ENCODE measurements around the gene SH2B3. TPM values are rescaled to one million over a fixed set of nuclear protein-coding genes. Genes with fewer than 3 reads are reported as not detected.

The SH2B3 gene
- total and polyA plus RNA-seq, 9 of the 15 experiments (the other 6 are each of a cell fraction or from before 2014, with no cell fraction given): 10.8 to 75.3 (median 37.4) TPM

DNA sequence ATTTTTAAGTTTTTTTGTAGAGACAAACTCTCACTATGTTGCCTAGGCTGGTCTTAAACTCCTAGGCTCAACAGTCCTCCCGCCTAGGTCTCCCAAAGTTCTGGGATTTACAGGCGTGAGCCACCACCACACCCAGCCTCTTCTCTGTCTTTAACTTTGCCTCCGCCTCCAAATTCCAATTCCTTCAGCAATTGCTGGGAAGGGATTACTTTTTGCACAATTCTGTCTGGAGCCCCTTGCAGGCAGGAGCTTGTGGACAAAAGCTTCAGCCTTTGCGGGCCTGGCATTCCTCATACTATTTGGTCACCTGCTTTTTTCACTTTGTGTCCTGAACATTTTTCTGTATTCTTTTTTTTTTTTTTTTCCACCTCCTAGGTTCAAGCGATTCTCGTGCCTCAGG is 26.0 kb downstream of the SH2B3 start (continued):
- TF ChIP-seq, protein P1, sequence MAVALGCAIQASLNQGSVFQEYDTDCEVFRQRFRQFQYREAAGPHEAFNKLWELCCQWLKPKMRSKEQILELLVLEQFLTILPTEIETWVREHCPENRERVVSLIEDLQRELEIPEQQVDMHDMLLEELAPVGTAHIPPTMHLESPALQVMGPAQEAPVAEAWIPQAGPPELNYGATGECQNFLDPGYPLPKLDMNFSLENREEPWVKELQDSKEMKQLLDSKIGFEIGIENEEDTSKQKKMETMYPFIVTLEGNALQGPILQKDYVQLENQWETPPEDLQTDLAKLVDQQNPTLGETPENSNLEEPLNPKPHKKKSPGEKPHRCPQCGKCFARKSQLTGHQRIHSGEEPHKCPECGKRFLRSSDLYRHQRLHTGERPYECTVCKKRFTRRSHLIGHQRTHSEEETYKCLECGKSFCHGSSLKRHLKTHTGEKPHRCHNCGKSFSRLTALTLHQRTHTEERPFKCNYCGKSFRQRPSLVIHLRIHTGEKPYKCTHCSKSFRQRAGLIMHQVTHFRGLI (CRISPR knock-in tag; IDR thresholded peaks at IDR 0.05): no peak
- TF ChIP-seq, protein P2, sequence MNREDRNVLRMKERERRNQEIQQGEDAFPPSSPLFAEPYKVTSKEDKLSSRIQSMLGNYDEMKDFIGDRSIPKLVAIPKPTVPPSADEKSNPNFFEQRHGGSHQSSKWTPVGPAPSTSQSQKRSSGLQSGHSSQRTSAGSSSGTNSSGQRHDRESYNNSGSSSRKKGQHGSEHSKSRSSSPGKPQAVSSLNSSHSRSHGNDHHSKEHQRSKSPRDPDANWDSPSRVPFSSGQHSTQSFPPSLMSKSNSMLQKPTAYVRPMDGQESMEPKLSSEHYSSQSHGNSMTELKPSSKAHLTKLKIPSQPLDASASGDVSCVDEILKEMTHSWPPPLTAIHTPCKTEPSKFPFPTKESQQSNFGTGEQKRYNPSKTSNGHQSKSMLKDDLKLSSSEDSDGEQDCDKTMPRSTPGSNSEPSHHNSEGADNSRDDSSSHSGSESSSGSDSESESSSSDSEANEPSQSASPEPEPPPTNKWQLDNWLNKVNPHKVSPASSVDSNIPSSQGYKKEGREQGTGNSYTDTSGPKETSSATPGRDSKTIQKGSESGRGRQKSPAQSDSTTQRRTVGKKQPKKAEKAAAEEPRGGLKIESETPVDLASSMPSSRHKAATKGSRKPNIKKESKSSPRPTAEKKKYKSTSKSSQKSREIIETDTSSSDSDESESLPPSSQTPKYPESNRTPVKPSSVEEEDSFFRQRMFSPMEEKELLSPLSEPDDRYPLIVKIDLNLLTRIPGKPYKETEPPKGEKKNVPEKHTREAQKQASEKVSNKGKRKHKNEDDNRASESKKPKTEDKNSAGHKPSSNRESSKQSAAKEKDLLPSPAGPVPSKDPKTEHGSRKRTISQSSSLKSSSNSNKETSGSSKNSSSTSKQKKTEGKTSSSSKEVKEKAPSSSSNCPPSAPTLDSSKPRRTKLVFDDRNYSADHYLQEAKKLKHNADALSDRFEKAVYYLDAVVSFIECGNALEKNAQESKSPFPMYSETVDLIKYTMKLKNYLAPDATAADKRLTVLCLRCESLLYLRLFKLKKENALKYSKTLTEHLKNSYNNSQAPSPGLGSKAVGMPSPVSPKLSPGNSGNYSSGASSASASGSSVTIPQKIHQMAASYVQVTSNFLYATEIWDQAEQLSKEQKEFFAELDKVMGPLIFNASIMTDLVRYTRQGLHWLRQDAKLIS (CRISPR knock-in tag; IDR thresholded peaks at IDR 0.05): no peak

DNA sequence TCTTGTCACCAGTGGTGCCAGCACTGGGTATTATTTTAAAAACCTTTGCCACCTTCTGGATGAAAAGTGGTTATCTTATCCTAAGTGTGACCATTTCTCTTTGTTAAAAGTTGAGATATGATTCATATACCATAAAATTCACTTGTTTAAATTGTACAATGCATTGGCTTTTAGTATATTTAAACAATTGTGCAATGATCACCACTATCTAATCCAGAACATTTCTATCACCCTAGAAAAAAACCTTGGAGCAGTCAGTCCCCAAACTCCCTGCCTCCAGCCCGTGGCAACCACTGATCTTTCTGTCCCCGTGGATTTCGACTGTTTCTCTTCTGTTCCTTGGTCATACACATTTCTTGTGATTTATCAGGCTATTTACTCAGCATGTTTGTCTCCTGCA is 28.3 kb downstream of the SH2B3 start:
- H3K4me1 ChIP-seq (replicated peaks in 1 of 2; ENCODE audit: control insufficient read depth in 2 of 2, insufficient read depth in 2 of 2, low read length in 2 of 2): peaks cover 22 to 55% of the 10 kb centered on the region in 2 experiments
- ChIA-PET CTCF (ENCODE audit: low intra/inter-chr PET ratio) (no interaction called here), POLR2A (interaction anchor here (1.0 to 2.3 kb wide), 5 partner anchors 8 to 18 kb away, joined by 4 to 16 read pairs (median 5); no protein-coding TSS in a partner anchor)
- H3K9me1 ChIP-seq (ENCODE audit: control insufficient read depth, insufficient read depth, low read length): no peaks in the 10 kb centered on the region
- BruUV-seq (replicated peaks): no TSS peak
- peaks cover 97% of the 10 kb centered on the region for H3K79me2 ChIP-seq (ENCODE audit: control insufficient read depth, insufficient read depth, low read length)
- peak overlapping the region; percentile 28; the same call in 2 of the 3 replicates for H3K27ac ChIP-seq (ENCODE audit: extremely low read depth, low read depth, low read length)
- H3K36me3 ChIP-seq (ENCODE audit: control insufficient read depth, insufficient read depth, low read length): peaks cover 70% of the 10 kb centered on the region; the same call in 2 of the 3 replicates
- H3K27me3 ChIP-seq (ENCODE audit: control insufficient read depth in 2 of 2, insufficient read depth in 2 of 2, low read length in 2 of 2): no peaks in the 10 kb centered on the region
- no peak overlapping the region for H2AFZ ChIP-seq (ENCODE audit: low read depth, low read length)
- H3K9ac ChIP-seq (ENCODE audit: insufficient read depth in 1 of 2, low read depth in 2 of 2, low read length in 2 of 2): peak overlapping the region in 1 of 2 experiments; percentile 9; a peak in 1 of 4 replicates
- FAIRE-seq: no peak
- DNase-seq (ENCODE audit: extremely low read depth in 1 of 4, low spot score in 3 of 4): no peak
- no peak overlapping the region for H3K4me3 ChIP-seq
- 42% methylated on average over 3 of the region's 3 CpGs for WGBS (ENCODE audit: insufficient coverage, low coverage, missing lambda C conversion rate)
- peaks cover 44% of the 10 kb centered on the region for H4K20me1 ChIP-seq (replicated peaks; ENCODE audit: control insufficient read depth, insufficient read depth, low read length)
- ATAC-seq: no peak
- in situ Hi-C loops (cut with MboI) (no loop called here), intact Hi-C loops (cut with micrococcal nuclease) (no loop called here)
- no peak overlapping the region for H3K4me2 ChIP-seq (ENCODE audit: insufficient read depth, low read length)
- peak; percentile 48; the same call in 1 of the 2 replicates for TF ChIP-seq CEBPB (tag; IDR thresholded peaks at IDR 0.05)
- TF ChIP-seq, protein P3, sequence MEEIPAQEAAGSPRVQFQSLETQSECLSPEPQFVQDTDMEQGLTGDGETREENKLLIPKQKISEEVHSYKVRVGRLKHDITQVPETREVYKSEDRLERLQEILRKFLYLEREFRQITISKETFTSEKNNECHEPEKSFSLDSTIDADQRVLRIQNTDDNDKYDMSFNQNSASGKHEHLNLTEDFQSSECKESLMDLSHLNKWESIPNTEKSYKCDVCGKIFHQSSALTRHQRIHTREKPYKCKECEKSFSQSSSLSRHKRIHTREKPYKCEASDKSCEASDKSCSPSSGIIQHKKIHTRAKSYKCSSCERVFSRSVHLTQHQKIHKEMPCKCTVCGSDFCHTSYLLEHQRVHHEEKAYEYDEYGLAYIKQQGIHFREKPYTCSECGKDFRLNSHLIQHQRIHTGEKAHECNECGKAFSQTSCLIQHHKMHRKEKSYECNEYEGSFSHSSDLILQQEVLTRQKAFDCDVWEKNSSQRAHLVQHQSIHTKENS (CRISPR knock-in tag; IDR thresholded peaks at IDR 0.05): no peak
- TF ChIP-seq, protein P4, sequence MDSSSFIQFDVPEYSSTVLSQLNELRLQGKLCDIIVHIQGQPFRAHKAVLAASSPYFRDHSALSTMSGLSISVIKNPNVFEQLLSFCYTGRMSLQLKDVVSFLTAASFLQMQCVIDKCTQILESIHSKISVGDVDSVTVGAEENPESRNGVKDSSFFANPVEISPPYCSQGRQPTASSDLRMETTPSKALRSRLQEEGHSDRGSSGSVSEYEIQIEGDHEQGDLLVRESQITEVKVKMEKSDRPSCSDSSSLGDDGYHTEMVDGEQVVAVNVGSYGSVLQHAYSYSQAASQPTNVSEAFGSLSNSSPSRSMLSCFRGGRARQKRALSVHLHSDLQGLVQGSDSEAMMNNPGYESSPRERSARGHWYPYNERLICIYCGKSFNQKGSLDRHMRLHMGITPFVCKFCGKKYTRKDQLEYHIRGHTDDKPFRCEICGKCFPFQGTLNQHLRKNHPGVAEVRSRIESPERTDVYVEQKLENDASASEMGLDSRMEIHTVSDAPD (CRISPR knock-in tag; IDR thresholded peaks at IDR 0.05): no peak
- no peaks in the 10 kb centered on the region for H3K9me3 ChIP-seq (replicated peaks; ENCODE audit: control insufficient read depth, insufficient read depth, low read depth, low read length)
